Activated CD4-positive, alpha-beta T cell treated with anti-CD3 and anti-CD28 coated beads, Interleukin-2, amount 10 ng/mL, durations not matched to agents 7 days and 5 days (primary cell): Measurements from ENCODE around the gene TTLL11. TPM values are rescaled to one million over a fixed set of nuclear protein-coding genes. Genes with fewer than 3 reads are reported as not detected.

Experiments used
- CTCF ChIA-PET: fragments of 350-600 bp; sonication (Branson Sonifier 250); formaldehyde crosslinking; loops from one replicate; lab custom pipeline; 2021; ENCODE audit warnings: antibody characterized with exemption; lab: Charles Lee
- POLR2A ChIA-PET: fragments of 350-600 bp; sonication (Branson Sonifier 250); formaldehyde crosslinking; loops from one replicate; lab custom pipeline; 2021; ENCODE audit warnings: antibody characterized with exemption; lab: Charles Lee
- DNase-seq: peaks from one replicate; pipeline ENCODE4 v3.0.0-alpha.2; 2020
- H3K27ac Mint-ChIP-seq: one replicate; pipeline ENCODE4 v1.8.0; 2021; ENCODE audit warnings: mild to moderate bottlenecking, moderate library complexity, mixed read lengths
- H3K27me3 Mint-ChIP-seq: one replicate; pipeline ENCODE4 v1.8.0; 2021; ENCODE audit warnings: mixed read lengths
- H3K36me3 Mint-ChIP-seq: one replicate; pipeline ENCODE4 v1.8.0; 2021; ENCODE audit warnings: low read depth, mixed read lengths
- H3K4me1 Mint-ChIP-seq: one replicate; pipeline ENCODE4 v1.8.0; 2021; ENCODE audit warnings: mixed read lengths
- H3K4me3 Mint-ChIP-seq: one replicate; pipeline ENCODE4 v1.8.0; 2021; ENCODE audit warnings: mild to moderate bottlenecking, moderate library complexity, mixed read lengths
- H3K9me3 Mint-ChIP-seq: one replicate; pipeline ENCODE4 v1.8.0; 2021; ENCODE audit warnings: mixed read lengths
- total RNA-seq, 2 experiments: library from RNA; stranded (reverse); gene quantifications; one replicate each; pipeline ENCODE4 v1.2.3, GENCODE V29; 2021

The TTLL11 gene
- total RNA-seq, 2 experiments from 2014 or later, result 2.6 to 3.1 TPM

GRCh38 chr9:121812159-121812735 lies 280.9 kb downstream of the TTLL11 start:
- H3K27ac Mint-ChIP-seq, result no peak overlapping the region
- no peaks in the 10 kb centered on the region for H3K36me3 Mint-ChIP-seq
- no peaks in the 10 kb centered on the region for H3K9me3 Mint-ChIP-seq
- no peak overlapping the region for H3K4me3 Mint-ChIP-seq
- ChIA-PET POLR2A (no interaction called here), CTCF (no interaction called here)
- DNase-seq, result no peak
- no peaks in the 10 kb centered on the region for H3K4me1 Mint-ChIP-seq
- no peaks in the 10 kb centered on the region for H3K27me3 Mint-ChIP-seq

- Mint-ChIP-seq H3K4me3 (no peak overlapping the region), H3K36me3 (no peaks in the 10 kb centered on the region), H3K4me1 (no peaks in the 10 kb centered on the region), H3K27me3 (no peaks in the 10 kb centered on the region), H3K9me3 (no peaks in the 10 kb centered on the region), H3K27ac (no peak overlapping the region)
- ChIA-PET POLR2A (no interaction called here), CTCF (interaction anchor here (0.5 kb wide), 1 partner anchor 152 kb away, joined by 3 read pairs; no protein-coding TSS in a partner anchor)
- no peak for DNase-seq
Observed at GRCh38 chr9:121811751-121812150, 281.4 kb downstream of the TTLL11 start.

GRCh38 chr9:121811140-121811539 lies 282.0 kb downstream of the TTLL11 start:
- H3K4me3 Mint-ChIP-seq, result no peak overlapping the region
- POLR2A ChIA-PET, result no interaction called here
- no peaks in the 10 kb centered on the region for H3K4me1 Mint-ChIP-seq
- CTCF ChIA-PET, result interaction anchor here (0.5 kb wide), 1 partner anchor 153 kb away, joined by 3 read pairs; no protein-coding TSS in a partner anchor
- no peak for DNase-seq
- no peak overlapping the region for H3K27ac Mint-ChIP-seq
- H3K36me3 Mint-ChIP-seq, result no peaks in the 10 kb centered on the region
- no peaks in the 10 kb centered on the region for H3K9me3 Mint-ChIP-seq
- no peaks in the 10 kb centered on the region for H3K27me3 Mint-ChIP-seq

DNA sequence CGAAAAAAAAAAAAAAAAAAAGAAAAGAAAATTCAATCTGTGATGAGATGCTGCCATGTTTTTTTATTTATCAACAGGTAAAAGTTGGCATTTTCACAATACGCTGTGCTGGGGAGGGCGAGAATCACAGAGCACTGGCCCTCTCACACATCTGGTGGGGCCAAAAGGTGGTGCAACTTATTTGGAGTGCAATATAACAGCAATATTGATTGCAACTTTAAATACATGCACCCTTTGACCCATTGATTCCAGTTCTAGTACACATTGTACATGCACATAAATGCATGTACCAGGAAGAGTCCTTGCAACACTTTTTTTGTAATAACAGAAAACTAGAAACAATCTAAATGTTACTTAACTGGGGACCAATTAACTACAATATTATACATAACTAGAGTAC lies 282.6 kb downstream of the TTLL11 start:
- no peak overlapping the region for H3K4me3 Mint-ChIP-seq

GRCh38 chr9:121809356-121810050 lies 283.6 kb downstream of the TTLL11 start:
- Mint-ChIP-seq H3K27me3 (peaks cover 2% of the 10 kb centered on the region), H3K4me3 (no peak overlapping the region), H3K4me1 (no peaks in the 10 kb centered on the region), H3K36me3 (no peaks in the 10 kb centered on the region), H3K27ac (no peak overlapping the region), H3K9me3 (peaks cover 1% of the 10 kb centered on the region)
- DNase-seq, result no peak
- ChIA-PET CTCF (no interaction called here), POLR2A (no interaction called here)

More for the DNA sequence above, 282.6 kb downstream of the TTLL11 start:
- no peak for DNase-seq
- H3K36me3 Mint-ChIP-seq, result no peaks in the 10 kb centered on the region
- CTCF ChIA-PET, result no interaction called here
- no peaks in the 10 kb centered on the region for H3K27me3 Mint-ChIP-seq
- H3K4me1 Mint-ChIP-seq, result no peaks in the 10 kb centered on the region
- H3K9me3 Mint-ChIP-seq, result no peaks in the 10 kb centered on the region
- no peak overlapping the region for H3K27ac Mint-ChIP-seq
- POLR2A ChIA-PET, result no interaction called here

DNA sequence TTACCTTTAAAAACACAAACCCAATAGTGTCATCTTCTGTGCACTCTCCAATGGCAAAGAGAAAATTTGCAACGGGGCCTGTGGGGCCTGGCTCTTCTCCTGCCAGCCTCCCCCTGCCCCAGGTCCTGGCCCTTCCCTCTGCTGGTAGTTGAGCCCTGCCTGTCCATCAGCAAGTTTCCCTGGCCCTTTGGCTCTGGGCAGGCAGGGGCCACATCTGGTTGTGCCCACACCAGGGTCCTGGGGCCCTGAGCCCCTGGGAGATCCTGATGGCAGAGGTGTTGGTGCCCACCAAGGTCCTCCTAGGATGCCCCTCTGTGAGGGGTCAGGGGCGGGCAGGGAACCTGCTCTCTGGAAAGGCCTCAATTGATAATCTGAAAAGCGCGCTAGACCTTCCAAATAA lies 284.3 kb downstream of the TTLL11 start:
- ChIA-PET CTCF (no interaction called here), POLR2A (no interaction called here)
- Mint-ChIP-seq H3K4me1 (no peaks in the 10 kb centered on the region), H3K27ac (no peak overlapping the region), H3K9me3 (peaks cover 6% of the 10 kb centered on the region), H3K27me3 (peaks cover 9% of the 10 kb centered on the region), H3K36me3 (no peaks in the 10 kb centered on the region), H3K4me3 (no peak overlapping the region)
- DNase-seq, result no peak

DNA sequence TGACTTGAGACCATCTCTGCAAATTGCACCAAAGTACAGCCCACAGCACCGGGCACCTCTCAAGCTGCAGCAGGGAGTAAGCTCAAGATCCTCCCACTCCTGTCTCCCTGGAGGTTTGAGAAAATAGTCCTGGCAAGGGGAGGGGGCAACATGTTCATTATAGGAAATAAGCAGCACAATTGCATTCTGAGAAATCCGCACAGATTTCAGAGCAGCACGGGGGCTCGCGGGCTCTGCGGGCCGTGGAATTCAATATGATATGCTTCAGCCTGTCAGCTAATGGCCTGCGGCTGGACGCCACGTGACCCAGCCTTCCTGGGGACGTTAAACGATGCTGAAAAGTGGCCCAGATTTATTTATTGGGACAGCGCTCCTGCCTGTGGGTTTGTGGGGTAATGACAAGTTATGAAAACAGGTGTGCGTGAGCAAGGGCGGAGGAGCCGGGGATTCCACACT lies 285.3 kb downstream of the TTLL11 start:
- Mint-ChIP-seq H3K4me1 (no peaks in the 10 kb centered on the region), H3K36me3 (no peaks in the 10 kb centered on the region), H3K27ac (no peak overlapping the region), H3K9me3 (peaks cover 6% of the 10 kb centered on the region), H3K27me3 (peaks cover 11% of the 10 kb centered on the region), H3K4me3 (no peak overlapping the region)
- ChIA-PET POLR2A (no interaction called here), CTCF (no interaction called here)
- no peak for DNase-seq

- POLR2A ChIA-PET, result no interaction called here
- CTCF ChIA-PET, result no interaction called here
- no peak overlapping the region for H3K27ac Mint-ChIP-seq
Observed at GRCh38 chr9:121807069-121807822, 285.9 kb downstream of the TTLL11 start.

GRCh38 chr9:121802753-121803152 lies 290.4 kb downstream of the TTLL11 start:
- Mint-ChIP-seq H3K36me3 (no peaks in the 10 kb centered on the region), H3K4me1 (no peaks in the 10 kb centered on the region), H3K27ac (no peak overlapping the region), H3K9me3 (peaks cover 6% of the 10 kb centered on the region), H3K4me3 (no peak overlapping the region), H3K27me3 (peaks cover 18% of the 10 kb centered on the region)
- DNase-seq, result no peak
- CTCF ChIA-PET, result no interaction called here
- POLR2A ChIA-PET, result no interaction called here

More at GRCh38 chr9:121807069-121807822, 285.9 kb downstream of the TTLL11 start:
- Mint-ChIP-seq H3K4me3 (no peak overlapping the region), H3K4me1 (no peaks in the 10 kb centered on the region), H3K27me3 (peaks cover 12% of the 10 kb centered on the region), H3K36me3 (no peaks in the 10 kb centered on the region), H3K9me3 (peaks cover 6% of the 10 kb centered on the region)
- DNase-seq, result no peak

DNA sequence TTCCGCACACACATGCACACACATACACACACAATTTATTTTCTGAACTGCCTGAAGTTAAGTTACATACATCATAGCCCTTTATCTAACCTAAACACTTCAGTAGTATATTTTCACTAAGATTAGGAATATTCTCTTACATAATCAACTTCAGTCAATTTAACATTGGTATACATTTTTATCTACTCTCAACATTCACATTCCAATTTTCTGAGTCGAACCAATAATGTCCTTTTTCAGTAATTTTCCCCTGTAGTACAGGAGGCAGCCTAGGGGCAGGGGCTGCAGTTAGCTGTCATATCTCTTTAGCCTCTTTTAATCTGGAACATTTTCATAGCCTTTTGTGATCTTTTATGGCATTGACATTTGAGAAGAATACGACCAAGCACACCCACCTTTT lies 291.5 kb downstream of the TTLL11 start:
- DNase-seq, result no peak
- no peaks in the 10 kb centered on the region for H3K36me3 Mint-ChIP-seq
- peaks cover 20% of the 10 kb centered on the region for H3K27me3 Mint-ChIP-seq
- H3K4me3 Mint-ChIP-seq, result no peak overlapping the region
- no peaks in the 10 kb centered on the region for H3K4me1 Mint-ChIP-seq
- H3K9me3 Mint-ChIP-seq, result peaks cover 6% of the 10 kb centered on the region
- ChIA-PET CTCF (no interaction called here), POLR2A (no interaction called here)
- H3K27ac Mint-ChIP-seq, result no peak overlapping the region

GRCh38 chr9:121800376-121800775 lies 292.7 kb downstream of the TTLL11 start:
- no peak overlapping the region for H3K4me3 Mint-ChIP-seq

GRCh38 chr9:121798941-121799340 lies 294.2 kb downstream of the TTLL11 start:
- Mint-ChIP-seq H3K9me3 (peaks cover under 1% of the 10 kb centered on the region), H3K27me3 (peaks cover 13% of the 10 kb centered on the region), H3K4me3 (no peak overlapping the region), H3K36me3 (no peaks in the 10 kb centered on the region), H3K4me1 (no peaks in the 10 kb centered on the region), H3K27ac (no peak overlapping the region)
- ChIA-PET CTCF (no interaction called here), POLR2A (no interaction called here)
- DNase-seq, result no peak

More at GRCh38 chr9:121800376-121800775, 292.7 kb downstream of the TTLL11 start:
- CTCF ChIA-PET, result interaction anchor here (0.8 kb wide), 1 partner anchor 16 kb away, joined by 3 read pairs; no protein-coding TSS in a partner anchor
- POLR2A ChIA-PET, result no interaction called here
- Mint-ChIP-seq H3K27ac (no peak overlapping the region), H3K36me3 (no peaks in the 10 kb centered on the region), H3K27me3 (peaks cover 20% of the 10 kb centered on the region), H3K4me1 (no peaks in the 10 kb centered on the region), H3K9me3 (peaks cover 6% of the 10 kb centered on the region)
- DNase-seq, result no peak

GRCh38 chr9:121797081-121797480 lies 296.0 kb downstream of the TTLL11 start:
- Mint-ChIP-seq H3K9me3 (no peaks in the 10 kb centered on the region), H3K4me1 (peaks cover 2% of the 10 kb centered on the region), H3K36me3 (no peaks in the 10 kb centered on the region), H3K4me3 (no peak overlapping the region), H3K27me3 (peaks cover 8% of the 10 kb centered on the region), H3K27ac (no peak overlapping the region)
- DNase-seq, result no peak
- CTCF ChIA-PET, result no interaction called here
- POLR2A ChIA-PET, result no interaction called here
